HG02588 (cell line): ENCODE results near the gene PARG.
"Not testable (repeated sequence)": the region's sequence is repeated elsewhere in the genome, so short reads cannot be mapped to it uniquely, and the experiment has no call there.

Source experiments
- ATAC-seq: cut with Tn5 transposase; IDR thresholded peaks from one replicate; pipeline ENCODE4 v1.9.1; 2021; ENCODE audit warnings: mild to moderate bottlenecking, moderate library complexity; ENCODE audit not compliant: unreplicated experiment

PARG gene

DNA sequence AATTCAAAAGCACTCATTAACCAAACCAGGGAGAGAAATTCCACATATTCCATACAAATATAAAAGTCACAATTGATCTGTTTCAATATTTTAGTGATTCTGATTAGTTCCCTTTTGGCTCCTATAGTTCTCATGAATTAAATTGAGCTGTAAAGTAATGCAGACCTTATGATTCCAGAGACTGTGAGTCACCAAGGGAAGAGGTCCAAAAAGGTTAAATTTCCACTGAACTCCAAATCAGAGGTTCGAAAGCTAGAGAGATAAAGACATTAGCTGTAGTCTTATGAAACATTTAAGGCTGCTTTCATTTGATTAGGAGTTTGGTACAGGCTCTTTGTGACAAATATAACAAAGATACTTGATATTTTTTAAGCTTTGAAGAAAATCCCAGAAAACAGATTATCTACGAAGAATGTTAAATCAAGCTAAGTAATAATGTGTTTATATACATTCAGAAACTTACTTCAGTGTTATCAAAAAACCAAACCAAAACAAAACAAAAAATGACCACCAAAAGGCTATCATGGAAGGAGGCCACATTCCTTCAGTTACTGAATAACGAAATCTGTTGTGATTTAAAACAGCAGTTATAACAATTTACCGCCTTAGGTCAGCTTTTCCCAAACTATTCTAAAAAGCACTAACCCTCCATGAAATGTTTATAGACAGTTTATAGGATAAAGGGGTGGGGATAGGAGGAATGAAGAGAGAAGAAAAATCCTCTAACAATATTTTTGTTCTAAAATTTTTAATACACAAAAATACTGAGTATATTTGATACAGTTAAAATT is 33.3 kb downstream of the PARG start:
- not testable (repeated sequence) for ATAC-seq

DNA sequence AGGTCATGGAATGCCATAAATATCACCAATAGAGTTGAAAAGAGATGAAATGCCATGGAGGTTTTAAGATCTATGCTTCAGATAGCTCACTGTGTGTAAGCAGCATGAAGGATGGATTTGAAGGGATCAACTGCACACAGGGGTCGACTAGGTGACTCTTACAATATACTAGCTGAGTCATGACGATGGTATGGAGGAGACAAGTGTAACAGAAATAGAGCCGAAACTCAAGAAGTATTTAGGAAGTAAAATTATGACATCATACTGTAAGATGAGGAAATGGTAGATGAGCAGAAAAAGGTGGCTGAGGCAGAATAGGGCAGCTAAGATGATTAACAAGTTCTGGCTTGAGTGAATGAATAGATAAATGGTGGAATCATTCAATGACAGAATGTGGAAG is 38.0 kb downstream of the PARG start:
- not testable (repeated sequence) for ATAC-seq

DNA sequence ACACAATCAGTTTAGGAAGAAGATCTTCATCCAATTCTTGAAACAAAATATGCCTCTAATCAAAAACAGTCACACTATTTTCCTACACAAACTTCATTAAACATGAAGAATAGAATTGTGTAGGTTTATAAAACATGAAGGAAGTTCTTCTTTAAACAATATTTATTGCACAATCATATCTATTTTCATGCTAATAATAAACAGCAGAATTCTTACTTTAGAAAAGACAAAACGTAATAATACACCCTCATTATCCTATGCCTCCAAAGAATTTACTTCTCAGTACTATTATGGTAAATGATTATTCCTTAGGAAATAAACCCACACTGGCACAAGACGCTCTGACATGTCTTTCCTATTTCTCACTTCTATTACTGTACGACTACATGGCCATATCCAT is 41.4 kb downstream of the PARG start:
- not testable (repeated sequence) for ATAC-seq

DNA sequence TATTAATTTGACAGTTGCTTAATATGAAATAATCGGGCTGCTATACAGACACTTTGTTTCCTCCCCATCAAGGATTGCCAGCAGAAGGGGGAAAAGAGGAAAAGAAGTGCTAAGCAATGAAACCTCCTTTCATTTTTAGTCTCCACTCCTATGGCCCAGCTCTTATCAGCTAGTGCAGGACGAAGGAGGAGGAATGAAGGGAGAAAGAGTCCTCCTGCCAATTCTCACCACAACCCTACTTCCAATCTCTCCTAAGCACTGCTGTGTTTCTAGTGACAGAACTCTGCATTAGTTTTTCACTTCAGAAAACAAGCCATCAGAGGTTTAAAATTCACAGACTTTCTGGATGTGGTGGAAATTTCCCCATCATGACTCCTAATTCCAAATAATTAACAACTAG is 41.8 kb downstream of the PARG start:
- ATAC-seq: not testable (repeated sequence)

DNA sequence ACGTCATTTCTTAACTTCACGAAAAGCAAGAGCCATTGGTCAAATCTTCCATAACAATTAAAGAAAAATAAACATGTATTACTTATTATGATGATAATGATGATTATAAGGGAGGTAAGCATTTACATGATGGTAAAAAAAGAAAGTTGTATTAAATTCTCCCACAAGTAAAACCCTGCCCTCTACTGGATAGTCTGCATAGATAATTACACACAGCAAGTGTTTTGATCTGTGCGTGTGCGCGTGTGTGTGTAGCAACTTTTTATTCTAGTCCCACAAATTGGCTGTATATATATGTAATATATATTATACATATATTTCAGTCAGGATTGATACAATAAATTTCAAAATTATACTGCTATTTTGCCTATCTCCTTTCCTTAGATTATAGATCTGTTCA is 51.8 kb downstream of the PARG start:
- not testable (repeated sequence) for ATAC-seq

DNA sequence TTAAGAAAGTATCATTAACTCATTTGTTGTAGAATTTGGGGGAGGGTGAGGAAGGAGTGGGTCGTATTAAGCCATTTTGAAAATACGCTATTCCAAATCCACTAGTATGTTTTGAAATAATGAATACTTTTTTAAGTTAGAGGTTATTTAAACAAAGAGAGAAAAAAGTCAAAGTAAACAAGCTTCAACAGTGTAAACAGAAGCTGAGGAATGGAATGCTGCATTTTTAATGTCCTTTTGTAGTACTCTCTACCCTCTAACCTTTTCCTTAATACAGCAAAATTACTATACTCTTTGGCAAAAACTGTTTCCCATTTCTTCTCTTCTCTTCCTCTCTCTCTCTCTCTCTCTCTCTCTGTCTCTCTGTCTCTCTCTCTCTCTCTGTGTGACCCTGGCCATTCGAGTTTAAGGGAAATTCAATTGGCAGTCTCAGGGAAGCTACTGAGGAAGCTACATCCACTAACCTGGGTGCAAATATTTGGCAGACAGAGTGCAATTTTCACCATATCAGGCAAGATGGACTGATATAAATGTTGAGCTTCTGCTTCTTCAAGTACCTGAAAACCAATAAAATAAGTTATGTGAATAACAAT is 57.0 kb downstream of the PARG start:
- not testable (repeated sequence) for ATAC-seq

DNA sequence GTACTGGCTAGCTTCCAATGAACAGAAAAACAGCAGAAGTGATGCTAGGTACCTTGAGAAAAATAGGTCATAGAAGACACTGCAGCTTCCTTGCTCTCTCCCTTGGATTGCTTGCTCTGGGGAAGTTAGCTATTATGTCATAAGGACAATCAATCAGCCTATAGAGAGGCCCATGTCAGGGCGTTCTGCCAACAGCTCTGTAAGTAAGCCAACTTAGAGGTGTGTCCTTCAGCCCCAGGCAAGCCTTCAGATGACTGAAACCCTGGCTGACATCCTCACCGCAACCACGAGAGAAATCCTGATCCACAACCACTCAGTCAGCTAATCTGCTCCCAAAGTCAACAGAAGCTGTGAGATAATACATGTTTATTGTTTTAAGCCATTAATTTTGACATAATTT is 58.0 kb downstream of the PARG start:
- not testable (repeated sequence) for ATAC-seq

DNA sequence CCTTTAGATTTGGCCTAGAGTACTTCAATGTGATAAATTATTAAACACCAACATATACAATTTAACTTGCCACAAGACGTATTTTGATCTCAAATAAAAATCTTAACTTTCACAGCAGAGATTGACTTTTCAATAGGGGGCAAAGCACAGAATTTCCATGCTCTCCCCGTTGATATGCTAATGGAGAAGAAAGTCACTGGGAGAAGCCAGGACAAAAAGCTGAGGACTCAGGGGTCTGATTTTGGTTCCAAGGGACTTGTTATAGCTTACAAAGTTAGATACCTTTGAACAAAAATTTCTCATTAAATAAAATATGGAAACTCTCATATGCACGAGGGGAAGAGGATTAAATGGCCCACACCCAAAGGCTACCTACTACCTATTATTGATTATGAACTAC is 59.5 kb downstream of the PARG start:
- ATAC-seq: not testable (repeated sequence)

DNA sequence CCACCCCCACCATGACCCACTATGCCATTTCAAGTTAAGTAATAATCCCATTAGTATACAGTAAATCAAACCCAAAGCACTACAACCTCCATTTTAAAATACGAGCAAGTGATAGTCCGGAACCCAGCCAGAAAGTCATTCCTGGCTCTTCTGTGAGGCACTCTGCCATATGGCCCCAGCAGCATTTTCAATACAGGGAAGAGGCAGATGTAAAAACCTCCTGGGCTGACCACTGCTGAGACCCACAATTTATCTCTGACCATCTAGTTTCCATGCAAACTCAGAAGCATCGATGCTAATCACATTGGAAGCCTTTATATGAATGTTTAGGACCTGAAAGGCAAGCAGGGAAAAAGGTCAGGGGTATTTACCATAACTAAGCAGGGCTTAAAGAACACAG is 69.1 kb downstream of the PARG start:
- not testable (repeated sequence) for ATAC-seq

DNA sequence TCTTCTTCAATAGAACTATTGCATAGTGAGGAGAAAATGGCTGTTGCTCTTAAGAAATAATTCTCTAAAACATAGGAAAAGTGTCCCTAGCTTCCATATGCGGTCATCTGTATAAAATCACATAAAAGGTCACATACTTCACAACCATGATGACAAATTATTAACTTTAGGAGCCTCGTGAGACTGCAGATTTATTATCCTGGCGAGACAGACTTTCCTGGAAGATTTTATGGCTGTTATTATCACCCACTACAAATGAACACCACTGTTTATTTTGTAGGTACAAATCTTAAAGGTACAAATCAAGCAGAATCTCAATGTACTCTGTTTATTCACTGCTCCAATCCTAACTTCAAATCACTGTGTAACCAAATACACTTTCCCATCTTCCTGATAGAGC is 70.4 kb downstream of the PARG start:
- not testable (repeated sequence) for ATAC-seq

DNA sequence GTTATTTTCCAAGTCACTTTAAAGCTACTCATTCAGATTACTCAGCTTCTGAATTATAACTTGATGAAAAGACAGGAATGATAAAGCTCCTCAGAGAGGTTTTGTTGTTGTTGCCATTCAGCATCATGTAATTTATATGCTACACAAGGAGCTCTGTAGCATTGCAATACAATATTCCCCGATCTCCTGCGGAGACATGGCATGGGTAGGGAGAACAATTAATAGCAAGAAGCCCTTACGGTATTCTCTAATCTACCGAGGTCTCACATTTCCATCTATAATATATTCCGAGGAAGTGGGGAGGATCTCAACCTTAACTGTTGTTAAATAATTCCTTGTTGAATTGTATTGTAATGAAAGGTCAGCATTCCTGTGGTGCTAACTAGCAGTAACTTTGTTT is 81.9 kb downstream of the PARG start:
- not testable (repeated sequence) for ATAC-seq

DNA sequence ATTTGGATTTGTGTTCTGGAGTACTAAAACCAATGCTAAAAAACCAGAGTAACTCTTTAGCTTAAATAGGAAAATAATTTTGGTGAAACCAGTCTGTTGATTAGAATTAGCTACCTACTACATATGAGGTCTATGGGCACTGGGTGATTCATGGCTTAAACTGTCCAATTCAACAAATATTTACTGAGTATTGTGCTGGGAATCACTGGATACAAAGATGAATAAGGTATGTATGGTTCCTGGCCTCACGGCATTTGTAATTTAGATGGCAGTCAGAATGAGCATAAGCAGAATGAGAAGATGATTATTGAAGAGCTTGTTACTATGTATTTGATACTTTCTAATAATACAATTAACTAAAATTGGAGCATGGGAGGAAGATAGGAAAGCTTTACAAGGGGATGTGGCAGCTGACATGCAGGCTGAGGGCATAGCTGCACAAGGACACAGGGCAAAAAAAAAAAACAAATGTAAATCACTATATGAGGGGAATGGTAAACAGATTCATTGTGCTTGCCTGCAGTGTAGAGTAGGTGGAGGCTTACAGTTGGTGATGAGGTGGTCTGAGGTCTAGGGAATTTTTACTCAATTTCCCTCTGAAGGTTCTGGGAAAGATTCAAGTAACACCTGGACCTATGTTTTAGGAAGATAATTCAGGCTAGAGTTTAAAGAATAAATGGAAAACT is 83.0 kb downstream of the PARG start:
- not testable (repeated sequence) for ATAC-seq

DNA sequence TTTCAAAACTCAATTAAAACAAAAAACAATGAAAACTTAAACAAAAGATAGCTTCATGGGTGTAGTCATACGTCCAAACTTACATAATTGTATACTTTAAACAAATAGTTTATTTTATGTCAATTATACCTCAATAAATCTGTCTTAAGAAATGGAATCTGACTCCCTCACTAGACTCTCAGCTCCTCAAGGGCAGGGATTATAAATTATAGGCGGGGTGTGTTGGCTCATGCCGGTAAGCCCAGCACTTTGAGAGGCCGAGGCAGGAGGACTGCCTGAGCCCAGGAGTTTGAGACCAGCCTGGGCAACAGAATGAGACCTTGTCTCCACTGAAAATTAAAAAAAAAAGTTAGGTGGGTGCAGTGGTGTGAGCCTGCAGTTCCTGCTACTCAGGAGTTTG is 92.3 kb downstream of the PARG start:
- not testable (repeated sequence) for ATAC-seq

DNA sequence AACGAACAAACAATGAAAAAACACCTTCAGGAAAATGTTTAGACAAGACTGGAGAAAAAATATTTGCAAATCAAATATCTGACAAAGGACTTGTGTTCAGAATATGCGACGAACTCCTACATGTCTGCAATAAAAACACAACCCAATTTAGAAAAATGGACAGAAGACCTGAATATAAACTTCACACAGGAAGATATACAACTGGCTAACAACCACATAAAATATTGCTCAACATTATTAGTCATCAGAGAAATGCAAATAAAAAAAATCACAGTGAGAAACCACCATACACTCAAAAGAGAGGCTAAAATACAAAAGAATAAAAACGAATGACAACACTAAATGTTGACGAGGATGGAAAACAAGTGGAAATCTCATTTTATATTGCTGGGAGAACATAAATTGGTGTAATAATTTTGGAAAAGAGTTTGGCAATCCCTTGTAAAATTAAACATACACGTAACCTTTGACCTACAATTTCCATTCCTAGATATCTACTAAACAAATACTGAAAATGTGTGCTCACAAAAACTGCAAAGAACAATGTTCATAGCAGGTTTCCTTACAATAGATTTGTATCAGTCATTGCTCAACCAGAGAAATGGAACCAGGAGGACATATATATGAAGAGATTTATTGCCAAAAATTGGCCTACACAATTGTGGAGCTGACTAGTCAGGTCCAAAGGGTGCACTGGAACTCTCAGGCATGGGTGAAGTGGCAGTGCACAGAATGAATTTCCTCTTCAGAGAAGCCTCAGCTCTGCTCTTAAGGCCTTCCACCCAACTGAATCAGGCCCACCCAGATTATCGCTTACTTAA is 96.8 kb downstream of the PARG start:
- ATAC-seq: no peak

DNA sequence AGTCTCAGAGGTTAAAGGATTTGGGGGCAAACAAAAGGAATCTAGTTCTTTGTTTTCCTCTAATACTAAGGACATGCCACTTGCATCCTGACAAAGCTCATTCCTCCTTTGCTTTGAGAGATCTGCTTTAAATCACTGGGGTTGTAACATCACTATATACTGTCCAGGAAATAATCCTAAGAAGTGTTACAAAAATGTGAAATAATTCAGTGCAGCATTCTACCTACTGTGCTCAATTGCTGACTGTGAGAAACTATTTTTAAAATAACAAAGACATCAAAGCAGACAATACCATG is 99.5 kb downstream of the PARG start:
- ATAC-seq: not testable (repeated sequence)

DNA sequence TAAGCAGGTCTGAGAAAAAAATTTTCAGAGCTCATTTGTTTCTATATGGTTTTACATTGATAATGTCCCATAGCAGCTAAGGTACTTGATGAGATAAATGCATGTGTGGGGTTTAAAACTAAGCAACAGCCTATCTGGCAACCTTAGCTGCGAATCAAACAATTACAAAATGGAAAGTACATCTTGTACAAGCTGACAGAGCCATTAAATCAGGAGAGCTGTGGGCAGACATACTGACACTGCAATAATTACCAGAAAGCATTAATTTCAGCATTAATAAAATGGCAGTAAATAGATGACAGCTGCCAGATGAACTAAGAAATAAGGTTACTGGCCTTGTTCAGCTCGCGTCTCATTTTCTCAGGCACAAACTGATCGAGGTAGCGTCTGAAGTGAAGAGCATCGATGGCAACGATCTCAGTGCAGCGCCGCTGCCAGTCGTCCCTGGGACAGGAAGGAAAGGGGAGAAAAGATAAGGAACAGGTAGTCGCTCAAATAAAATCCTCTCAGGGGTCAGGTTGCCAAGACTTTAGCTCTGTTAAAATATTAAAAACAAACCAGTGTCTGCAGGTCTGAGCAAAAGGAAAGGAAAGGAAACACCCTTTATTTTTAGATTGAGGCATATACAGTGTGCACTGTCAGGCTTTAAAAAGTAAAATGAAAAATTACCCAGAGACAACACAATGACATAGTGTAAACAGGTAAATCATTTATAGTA is 100.1 kb downstream of the PARG start:
- no peak for ATAC-seq

DNA sequence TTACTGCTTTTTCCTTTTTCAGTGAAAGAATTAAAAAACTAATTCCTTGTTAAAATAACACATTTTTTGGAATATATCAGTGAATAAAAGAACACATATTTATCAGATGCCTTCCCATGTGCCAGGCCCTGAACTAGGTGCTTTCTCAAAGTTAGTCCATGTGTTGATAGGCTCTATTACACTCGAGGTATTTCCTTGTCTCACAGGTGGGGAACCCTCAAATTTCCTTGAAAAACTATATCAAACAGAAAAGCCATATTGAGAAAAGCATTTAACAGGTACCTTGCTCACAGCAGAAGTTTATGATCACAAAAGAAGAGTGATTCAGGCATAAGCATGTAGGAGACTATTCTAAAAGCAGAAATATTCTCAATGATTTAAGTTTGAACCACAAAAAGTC is 104.1 kb downstream of the PARG start:
- ATAC-seq: no peak

DNA sequence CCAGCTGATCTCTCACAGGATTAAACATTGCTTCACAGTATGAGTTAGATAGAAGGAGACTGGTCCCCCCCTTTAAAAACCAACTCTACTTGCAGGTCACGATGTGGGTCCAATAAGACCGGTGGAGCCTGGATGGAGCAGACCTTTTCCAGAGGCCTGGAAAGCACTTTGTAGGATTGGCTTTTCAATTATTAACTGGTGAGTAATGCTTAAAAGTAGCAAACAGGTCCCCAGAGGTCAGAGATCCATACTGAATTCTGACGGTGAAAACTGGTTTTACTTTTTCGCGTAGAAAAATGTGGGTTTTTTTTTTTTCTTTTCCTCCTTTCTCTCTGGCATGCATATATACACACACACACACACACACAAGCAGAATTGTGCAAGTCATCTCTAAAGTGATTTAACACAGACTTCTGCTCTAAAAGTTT is 104.8 kb downstream of the PARG start:
- ATAC-seq: no peak

DNA sequence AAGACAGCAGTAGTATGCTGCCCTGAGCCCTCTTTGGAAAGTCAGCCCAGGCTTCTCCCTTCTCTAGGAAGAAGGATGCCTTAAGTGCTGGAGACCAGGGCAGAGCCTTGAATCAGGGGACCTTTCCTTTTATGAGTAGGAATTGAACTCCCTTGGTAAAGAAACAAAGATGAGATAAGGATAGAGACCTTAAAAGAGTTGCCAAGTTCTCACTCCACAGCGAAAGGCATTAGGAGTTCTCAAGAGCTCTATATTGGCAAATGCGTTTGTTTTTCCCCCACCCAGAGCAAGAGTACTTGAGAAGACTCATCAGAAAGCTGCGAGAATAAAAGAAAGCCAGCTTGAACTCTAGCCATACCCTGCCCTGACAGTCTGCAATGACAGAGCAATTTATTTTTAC is 106.9 kb downstream of the PARG start:
- no peak for ATAC-seq

DNA sequence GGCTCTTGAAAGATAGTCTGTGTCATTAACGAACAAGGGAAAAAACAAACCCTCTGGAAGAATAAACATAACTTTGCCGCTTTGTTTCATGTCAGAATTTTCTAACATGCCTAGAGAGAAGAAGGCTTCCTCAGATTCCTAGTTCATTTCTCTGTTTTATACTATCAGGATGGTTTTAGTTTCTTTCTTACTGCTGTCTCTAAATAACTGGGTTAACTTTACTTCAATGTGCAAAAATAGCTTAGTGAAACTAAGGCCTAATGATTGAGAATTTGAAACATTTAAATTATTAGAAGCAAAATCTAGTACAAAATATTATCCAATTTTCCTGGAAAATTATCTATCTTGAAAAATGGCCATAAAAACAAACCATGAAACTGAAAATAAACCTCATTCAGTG is 107.6 kb downstream of the PARG start:
- no peak for ATAC-seq

DNA sequence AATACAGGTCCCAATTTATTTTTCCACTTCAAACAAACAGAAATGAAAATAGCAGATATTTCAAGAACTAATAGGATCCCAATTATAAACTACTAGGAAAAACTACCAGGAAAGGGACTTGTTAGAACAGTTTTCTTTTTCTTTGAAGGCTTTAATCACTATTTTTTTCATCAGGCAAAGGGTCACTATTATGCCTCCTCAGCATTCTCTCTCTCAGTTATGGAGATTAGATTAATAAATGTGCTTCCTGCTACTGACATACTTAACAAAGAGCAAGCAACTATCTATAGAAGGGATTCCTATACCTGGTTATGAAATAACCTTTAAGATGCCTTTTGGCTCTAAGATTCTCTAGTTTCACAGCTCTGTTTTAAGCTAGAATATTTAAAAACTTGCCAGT is 108.7 kb downstream of the PARG start:
- no peak for ATAC-seq
